Liver (tissue), 9 donors: ENCODE data around the gene TBXT. TPM values are rescaled to one million over a fixed set of nuclear protein-coding genes. Genes with fewer than 3 reads are reported as not detected.

Experiments
- DNase-seq: peaks from one replicate; pipeline ENCODE4 v3.0.0-alpha.2; 2017; ENCODE audit warnings: low spot score
- H3K27ac ChIP-seq, 2 donors: one replicate each; pipeline ENCODE4 v1.7.0; 2013; ENCODE audit warnings: inconsistent platforms in 2 of 2, low read length in 2 of 2, control low read depth in 1 of 2, low read depth in 1 of 2, mild to moderate bottlenecking in 1 of 2
- H3K27me3 ChIP-seq, 4 donors: one replicate each; pipeline versions ENCODE4 v1.6.1 to v1.7.0; 2013; ENCODE audit warnings: low read length in 3 of 4, inconsistent platforms in 1 of 4, mild to moderate bottlenecking in 1 of 4, moderate library complexity in 1 of 4; ENCODE audit not compliant: control insufficient read depth in 4 of 4, insufficient read depth in 4 of 4
- H3K36me3 ChIP-seq, 4 donors: one replicate each; pipeline versions ENCODE4 v1.6.1 to v1.7.0; 2013; ENCODE audit warnings: low read length in 3 of 4, mild to moderate bottlenecking in 3 of 4, low read depth in 1 of 4, moderate library complexity in 1 of 4; ENCODE audit not compliant: control insufficient read depth in 4 of 4, insufficient read depth in 3 of 4
- H3K4me1 ChIP-seq, 4 donors: one replicate each; pipeline versions ENCODE4 v1.6.1 to v1.7.0; 2013; ENCODE audit warnings: low read length in 3 of 4, mild to moderate bottlenecking in 3 of 4, moderate library complexity in 1 of 4; ENCODE audit not compliant: control insufficient read depth in 4 of 4, insufficient read depth in 4 of 4
- H3K4me3 ChIP-seq, 3 donors: one replicate each; pipeline versions ENCODE4 v1.6.1 to v1.7.0; 2013; ENCODE audit warnings: low read length in 3 of 3, control low read depth in 1 of 3, low read depth in 1 of 3, mild to moderate bottlenecking in 1 of 3
- H3K9ac ChIP-seq, 2 donors: one replicate each; pipeline ENCODE4 v1.7.0; 2013; ENCODE audit warnings: low read length in 2 of 2, mild to moderate bottlenecking in 2 of 2, moderate library complexity in 2 of 2, control low read depth in 1 of 2, low read depth in 1 of 2
- H3K9me3 ChIP-seq, 4 donors: one replicate each; pipeline versions ENCODE4 v1.6.1 to v1.7.0; 2013; ENCODE audit warnings: low read length in 3 of 4; ENCODE audit not compliant: control insufficient read depth in 4 of 4
- EGR1 ChIP-seq, 2 donors: IDR thresholded peaks; 2 replicates each; pipeline ENCODE4 v1.6.1; 2016 to 2018; ENCODE audit warnings: antibody characterized with exemption in 2 of 2, low read depth in 2 of 2
- FOXA1 ChIP-seq: IDR thresholded peaks from 2 replicates; pipeline ENCODE4 v1.6.1; 2016; ENCODE audit warnings: antibody characterized with exemption
- FOXA2 ChIP-seq: IDR thresholded peaks from 2 replicates; pipeline ENCODE4 v1.6.1; 2016; ENCODE audit warnings: antibody characterized with exemption
- GABPA ChIP-seq, 2 donors: IDR thresholded peaks in 1 of 2; conservative IDR thresholded peaks in 1 of 2; 2 replicates each; pipeline ENCODE4 v1.6.1; 2016; ENCODE audit warnings: antibody characterized with exemption in 2 of 2, mild to moderate bottlenecking in 1 of 2, moderate library complexity in 1 of 2
- HNF4A ChIP-seq, 2 donors: conservative IDR thresholded peaks; 2 replicates each; pipeline ENCODE4 v1.6.1; 2016; ENCODE audit warnings: antibody characterized with exemption in 2 of 2, mild to moderate bottlenecking in 2 of 2
- HNF4G ChIP-seq: IDR thresholded peaks from 2 replicates; pipeline ENCODE4 v1.6.1; 2016; ENCODE audit warnings: antibody characterized with exemption
- JUND ChIP-seq, 2 donors: IDR thresholded peaks; 2 replicates each; pipeline ENCODE4 v1.6.1; 2016; ENCODE audit warnings: antibody characterized with exemption in 2 of 2
- NR2F2 ChIP-seq: IDR thresholded peaks from 2 replicates; pipeline ENCODE4 v1.6.1; 2016; ENCODE audit warnings: antibody characterized with exemption
- RAD21 ChIP-seq, 2 donors: IDR thresholded peaks; 2 replicates each; pipeline ENCODE4 v1.6.1; 2016; ENCODE audit warnings: antibody characterized with exemption in 2 of 2, mild to moderate bottlenecking in 2 of 2
- RXRA ChIP-seq, 2 donors: IDR thresholded peaks; 2 replicates each; pipeline ENCODE4 v1.6.1; 2017 to 2018; ENCODE audit warnings: antibody characterized with exemption in 2 of 2, mild to moderate bottlenecking in 1 of 2
- SP1 ChIP-seq: IDR thresholded peaks from 2 replicates; pipeline ENCODE4 v1.6.1; 2018; ENCODE audit warnings: antibody characterized with exemption, mild to moderate bottlenecking
- TAF1 ChIP-seq: conservative IDR thresholded peaks from 2 replicates; pipeline ENCODE4 v1.6.1; 2016; ENCODE audit warnings: antibody characterized with exemption, mild to moderate bottlenecking
- YY1 ChIP-seq: IDR thresholded peaks from 2 replicates; pipeline ENCODE4 v1.6.1; 2016; ENCODE audit warnings: antibody characterized with exemption, mild to moderate bottlenecking
- WGBS: extraction: QIAGEN DNeasy Blood & Tissue Kit; methylation state at CpG from one replicate; pipeline ENCODE4 v1.1.7; 2013; 5-methylcytosine and 5-hydroxymethylcytosine counted together
- polyA plus RNA-seq, 2 donors: library from polyadenylated mRNA; stranded (reverse) in 1 of 2; unstranded in 1 of 2; fragments of 200-250 nt in 1 of 2; fragments of >200 nt in 1 of 2; fragmentation: Nextera tagmentation in 1 of 2; extraction: Ambion mirVana in 1 of 2; gene quantifications; one replicate each; pipeline versions ENCODE4 v1.2.1 to v1.2.3, GENCODE V29; 2013 to 2015
- total RNA-seq, 2 donors: library from RNA; depleted of rRNA; stranded (reverse); fragments of >200 nt; gene quantifications; one replicate each; pipeline ENCODE4 v1.2.3, GENCODE V29; 2014
- TF ChIP-seq, protein P1 (sequence below): fragments of 150-350 bp; IDR thresholded peaks from 2 replicates; pipeline ENCODE4 v1.5.1; 2017; ENCODE audit warnings: improper control_type of control experiment, low read depth, low read length; ENCODE audit not compliant: missing input control
- TF ChIP-seq, protein P2 (sequence below): IDR thresholded peaks from 2 replicates; pipeline ENCODE4 v1.6.1; 2016; ENCODE audit warnings: antibody characterized with exemption
- TF ChIP-seq, protein P3 (sequence below): IDR thresholded peaks from 2 replicates; pipeline ENCODE4 v1.6.1; 2016; ENCODE audit warnings: antibody characterized with exemption
- TF ChIP-seq, protein P4 (sequence below): IDR thresholded peaks from 2 replicates; pipeline ENCODE4 v1.6.1; 2016; ENCODE audit warnings: antibody characterized with exemption, mild to moderate bottlenecking
- TF ChIP-seq, protein P5 (sequence below): IDR thresholded peaks from 2 replicates; pipeline ENCODE4 v1.6.1; 2016; ENCODE audit warnings: antibody characterized with exemption
- donor health status: healthy.
- donor health status: healthy.
- donor health status: healthy.
- donor health status: healthy.
- donor health status: healthy.

TBXT gene
- total and polyA plus RNA-seq, 4 donors = not detected

DNA sequence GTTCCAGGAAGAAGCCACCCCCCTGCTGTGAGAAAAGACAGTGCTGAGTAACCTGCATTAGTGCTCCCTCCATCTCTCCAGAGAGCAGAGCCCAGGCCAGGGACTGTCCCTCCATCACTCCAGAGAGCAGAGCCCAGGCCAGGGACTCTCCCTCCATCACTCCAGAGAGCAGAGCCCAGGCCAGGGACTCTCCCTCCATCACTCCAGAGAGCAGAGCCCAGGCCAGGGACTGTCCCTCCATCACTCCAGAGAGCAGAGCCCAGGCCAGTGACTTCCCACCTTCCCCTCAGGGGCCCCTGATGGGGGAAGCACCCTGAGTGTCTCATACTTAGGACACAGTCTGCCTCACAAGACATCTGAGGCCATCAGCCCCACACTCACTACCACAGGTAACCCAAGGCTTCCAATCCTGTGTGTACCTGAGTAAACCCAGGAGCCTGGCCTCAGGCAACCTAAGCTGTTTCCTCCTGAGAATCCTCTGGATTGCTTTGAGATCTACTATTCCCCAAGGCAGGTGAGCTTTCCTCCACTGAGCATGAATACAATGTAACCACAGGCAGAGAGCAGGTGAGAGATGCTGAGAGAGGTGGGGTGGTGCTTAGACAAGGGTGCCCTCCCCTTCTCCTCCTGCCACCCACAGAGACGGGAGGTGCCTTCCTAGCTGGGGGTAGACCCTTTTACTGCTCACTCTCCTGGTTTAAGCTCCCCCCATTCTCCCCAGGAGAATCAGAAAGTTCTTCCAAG, 4.9 kb downstream of the TBXT start:
- Histone ChIP-seq H3K36me3 (no peaks in the 10 kb centered on the region), H3K4me3 (no peak overlapping the region), H3K9me3 (no peaks in the 10 kb centered on the region), H3K27me3 (peaks cover 9 to 18% (median 14%) of the 10 kb centered on the region in 4 donors), H3K4me1 (peaks cover 0 to 6% (median 2%) of the 10 kb centered on the region in 4 donors), H3K9ac (no peak overlapping the region), H3K27ac (no peak overlapping the region)
- no peak for DNase-seq
- TF ChIP-seq JUND (IDR thresholded peaks at IDR 0.05) (no peak), HNF4A (conservative IDR thresholded peaks at IDR 0.05) (no peak), FOXA1 (no peak), EGR1 (IDR thresholded peaks at IDR 0.05; ENCODE audit: low read depth in 2 of 2) (no peak), TAF1 (no peak), RXRA (IDR thresholded peaks at IDR 0.05) (no peak), FOXA2 (no peak), HNF4G (no peak), YY1 (no peak), SP1 (no peak), GABPA (IDR thresholded peaks at IDR 0.05 in 1 of 2, conservative IDR thresholded peaks at IDR 0.05 in 1 of 2) (no peak)
- TF ChIP-seq, protein P1, sequence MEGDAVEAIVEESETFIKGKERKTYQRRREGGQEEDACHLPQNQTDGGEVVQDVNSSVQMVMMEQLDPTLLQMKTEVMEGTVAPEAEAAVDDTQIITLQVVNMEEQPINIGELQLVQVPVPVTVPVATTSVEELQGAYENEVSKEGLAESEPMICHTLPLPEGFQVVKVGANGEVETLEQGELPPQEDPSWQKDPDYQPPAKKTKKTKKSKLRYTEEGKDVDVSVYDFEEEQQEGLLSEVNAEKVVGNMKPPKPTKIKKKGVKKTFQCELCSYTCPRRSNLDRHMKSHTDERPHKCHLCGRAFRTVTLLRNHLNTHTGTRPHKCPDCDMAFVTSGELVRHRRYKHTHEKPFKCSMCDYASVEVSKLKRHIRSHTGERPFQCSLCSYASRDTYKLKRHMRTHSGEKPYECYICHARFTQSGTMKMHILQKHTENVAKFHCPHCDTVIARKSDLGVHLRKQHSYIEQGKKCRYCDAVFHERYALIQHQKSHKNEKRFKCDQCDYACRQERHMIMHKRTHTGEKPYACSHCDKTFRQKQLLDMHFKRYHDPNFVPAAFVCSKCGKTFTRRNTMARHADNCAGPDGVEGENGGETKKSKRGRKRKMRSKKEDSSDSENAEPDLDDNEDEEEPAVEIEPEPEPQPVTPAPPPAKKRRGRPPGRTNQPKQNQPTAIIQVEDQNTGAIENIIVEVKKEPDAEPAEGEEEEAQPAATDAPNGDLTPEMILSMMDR = no peak
- TF ChIP-seq, protein P2, sequence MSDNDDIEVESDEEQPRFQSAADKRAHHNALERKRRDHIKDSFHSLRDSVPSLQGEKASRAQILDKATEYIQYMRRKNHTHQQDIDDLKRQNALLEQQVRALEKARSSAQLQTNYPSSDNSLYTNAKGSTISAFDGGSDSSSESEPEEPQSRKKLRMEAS = no peak
- TF ChIP-seq, protein P3, sequence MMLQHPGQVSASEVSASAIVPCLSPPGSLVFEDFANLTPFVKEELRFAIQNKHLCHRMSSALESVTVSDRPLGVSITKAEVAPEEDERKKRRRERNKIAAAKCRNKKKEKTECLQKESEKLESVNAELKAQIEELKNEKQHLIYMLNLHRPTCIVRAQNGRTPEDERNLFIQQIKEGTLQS = no peak
- 19% methylated on average over 1 of the region's 1 CpG for WGBS

DNA sequence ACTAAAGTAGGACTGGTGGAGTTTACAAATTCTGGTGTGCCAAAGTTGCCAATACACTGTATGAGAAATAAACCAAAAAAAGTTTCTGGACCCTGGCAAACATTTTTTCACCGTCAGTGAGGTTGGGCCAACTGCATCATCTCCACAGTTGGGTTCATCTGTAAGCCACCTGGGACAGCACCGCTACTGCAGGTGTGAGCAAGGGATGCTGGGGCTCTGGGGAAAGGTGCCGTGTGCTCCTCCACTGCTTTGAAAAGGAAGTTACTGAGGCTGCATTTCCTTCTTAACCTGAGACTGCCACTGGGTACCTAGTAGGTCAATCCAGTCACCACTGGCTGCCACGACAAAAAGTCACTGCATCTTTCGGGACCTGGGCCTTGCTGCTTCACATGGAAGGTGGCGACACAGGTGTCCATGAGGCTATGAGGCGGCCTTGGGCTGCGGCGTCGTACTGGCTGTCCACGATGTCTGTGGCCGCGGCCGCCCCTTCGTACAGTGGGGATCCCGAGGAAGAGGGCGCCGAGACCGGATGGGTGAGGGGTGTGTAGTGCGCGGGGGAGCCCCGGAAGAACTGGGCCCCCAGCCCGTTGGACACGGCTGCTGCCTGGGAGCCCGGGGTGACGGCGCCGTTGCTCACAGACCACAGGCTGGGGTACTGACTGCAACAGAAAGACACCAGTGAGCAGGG, 9.6 kb downstream of the TBXT start:
- 90% methylated on average over 28 of the region's 28 CpGs for WGBS
- Histone ChIP-seq H3K36me3 (no peaks in the 10 kb centered on the region), H3K9me3 (no peaks in the 10 kb centered on the region), H3K9ac (no peak overlapping the region), H3K27ac (no peak overlapping the region), H3K27me3 (peaks cover 0 to 2% (median 0%) of the 10 kb centered on the region in 4 donors), H3K4me1 (no peaks in the 10 kb centered on the region), H3K4me3 (no peak overlapping the region)
- DNase-seq = no peak
- TF ChIP-seq GABPA (IDR thresholded peaks at IDR 0.05 in 1 of 2, conservative IDR thresholded peaks at IDR 0.05 in 1 of 2) = no peak
- TF ChIP-seq, protein P2 = no peak
- TF ChIP-seq HNF4A (conservative IDR thresholded peaks at IDR 0.05) = no peak
- TF ChIP-seq, protein P4, sequence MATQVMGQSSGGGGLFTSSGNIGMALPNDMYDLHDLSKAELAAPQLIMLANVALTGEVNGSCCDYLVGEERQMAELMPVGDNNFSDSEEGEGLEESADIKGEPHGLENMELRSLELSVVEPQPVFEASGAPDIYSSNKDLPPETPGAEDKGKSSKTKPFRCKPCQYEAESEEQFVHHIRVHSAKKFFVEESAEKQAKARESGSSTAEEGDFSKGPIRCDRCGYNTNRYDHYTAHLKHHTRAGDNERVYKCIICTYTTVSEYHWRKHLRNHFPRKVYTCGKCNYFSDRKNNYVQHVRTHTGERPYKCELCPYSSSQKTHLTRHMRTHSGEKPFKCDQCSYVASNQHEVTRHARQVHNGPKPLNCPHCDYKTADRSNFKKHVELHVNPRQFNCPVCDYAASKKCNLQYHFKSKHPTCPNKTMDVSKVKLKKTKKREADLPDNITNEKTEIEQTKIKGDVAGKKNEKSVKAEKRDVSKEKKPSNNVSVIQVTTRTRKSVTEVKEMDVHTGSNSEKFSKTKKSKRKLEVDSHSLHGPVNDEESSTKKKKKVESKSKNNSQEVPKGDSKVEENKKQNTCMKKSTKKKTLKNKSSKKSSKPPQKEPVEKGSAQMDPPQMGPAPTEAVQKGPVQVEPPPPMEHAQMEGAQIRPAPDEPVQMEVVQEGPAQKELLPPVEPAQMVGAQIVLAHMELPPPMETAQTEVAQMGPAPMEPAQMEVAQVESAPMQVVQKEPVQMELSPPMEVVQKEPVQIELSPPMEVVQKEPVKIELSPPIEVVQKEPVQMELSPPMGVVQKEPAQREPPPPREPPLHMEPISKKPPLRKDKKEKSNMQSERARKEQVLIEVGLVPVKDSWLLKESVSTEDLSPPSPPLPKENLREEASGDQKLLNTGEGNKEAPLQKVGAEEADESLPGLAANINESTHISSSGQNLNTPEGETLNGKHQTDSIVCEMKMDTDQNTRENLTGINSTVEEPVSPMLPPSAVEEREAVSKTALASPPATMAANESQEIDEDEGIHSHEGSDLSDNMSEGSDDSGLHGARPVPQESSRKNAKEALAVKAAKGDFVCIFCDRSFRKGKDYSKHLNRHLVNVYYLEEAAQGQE = no peak
- no peak for TF ChIP-seq YY1
- TF ChIP-seq SP1 = no peak
- no peak for TF ChIP-seq EGR1 (IDR thresholded peaks at IDR 0.05; ENCODE audit: low read depth in 2 of 2)
- TF ChIP-seq, protein P1 = no peak
- TF ChIP-seq, protein P3 = no peak
- TF ChIP-seq FOXA2 = no peak
- TF ChIP-seq FOXA1 = no peak
- no peak for TF ChIP-seq HNF4G
- TF ChIP-seq JUND (IDR thresholded peaks at IDR 0.05) = no peak
- TF ChIP-seq RXRA (IDR thresholded peaks at IDR 0.05) = no peak
- TF ChIP-seq NR2F2 = no peak
- no peak for TF ChIP-seq RAD21 (IDR thresholded peaks at IDR 0.05)
- no peak for TF ChIP-seq TAF1
- TF ChIP-seq, protein P5, sequence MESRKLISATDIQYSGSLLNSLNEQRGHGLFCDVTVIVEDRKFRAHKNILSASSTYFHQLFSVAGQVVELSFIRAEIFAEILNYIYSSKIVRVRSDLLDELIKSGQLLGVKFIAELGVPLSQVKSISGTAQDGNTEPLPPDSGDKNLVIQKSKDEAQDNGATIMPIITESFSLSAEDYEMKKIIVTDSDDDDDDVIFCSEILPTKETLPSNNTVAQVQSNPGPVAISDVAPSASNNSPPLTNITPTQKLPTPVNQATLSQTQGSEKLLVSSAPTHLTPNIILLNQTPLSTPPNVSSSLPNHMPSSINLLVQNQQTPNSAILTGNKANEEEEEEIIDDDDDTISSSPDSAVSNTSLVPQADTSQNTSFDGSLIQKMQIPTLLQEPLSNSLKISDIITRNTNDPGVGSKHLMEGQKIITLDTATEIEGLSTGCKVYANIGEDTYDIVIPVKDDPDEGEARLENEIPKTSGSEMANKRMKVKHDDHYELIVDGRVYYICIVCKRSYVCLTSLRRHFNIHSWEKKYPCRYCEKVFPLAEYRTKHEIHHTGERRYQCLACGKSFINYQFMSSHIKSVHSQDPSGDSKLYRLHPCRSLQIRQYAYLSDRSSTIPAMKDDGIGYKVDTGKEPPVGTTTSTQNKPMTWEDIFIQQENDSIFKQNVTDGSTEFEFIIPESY = no peak
